HEK293 (cell line): ENCODE data around the gene NPTXR.

Experiments
- CTCF ChIA-PET: fragments of 350-600 bp; formaldehyde crosslinking; extraction: SDS; loops from one replicate; lab custom pipeline; 2021; ENCODE audit warnings: antibody characterized with exemption; lab: Yijun Ruan, JAX
- POLR2A ChIA-PET: fragments of 300-600 bp; formaldehyde crosslinking; extraction: SDS; loops from one replicate; lab custom pipeline; 2020; ENCODE audit warnings: antibody characterized with exemption, inconsistent platforms; lab: Yijun Ruan, JAX
- H3K27ac ChIP-seq: fragments of 200-500 bp; sonication (Bioruptor generic); 2 replicates; pipeline ENCODE4 v1.5.1; 2014; ENCODE audit warnings: low read depth, low read length, control low read depth, inconsistent platforms; ENCODE audit errors: extremely low read depth
- H3K36me3 ChIP-seq, 2 experiments: fragments of 200-500 bp in 1 of 2; sonication (Bioruptor generic) in 1 of 2; 1 replicate in 1 of 2; 2 replicates in 1 of 2; pipeline ENCODE4 v1.5.1; 2014 to 2017; ENCODE audit warnings: inconsistent platforms in 2 of 2, low read length in 2 of 2; ENCODE audit not compliant: control insufficient read depth in 2 of 2, insufficient read depth in 1 of 2
- H3K4me1 ChIP-seq: fragments of 200-500 bp; sonication (Bioruptor generic); 2 replicates; pipeline ENCODE4 v1.5.1; 2014; ENCODE audit warnings: mild to moderate bottlenecking, low read length, inconsistent platforms; ENCODE audit not compliant: control insufficient read depth, insufficient read depth
- H3K4me3 ChIP-seq: 2 replicates; pipeline ENCODE4 v1.5.1; 2011; ENCODE audit warnings: low read depth, mild to moderate bottlenecking, control low read depth, low read length, moderate library complexity
- H3K9me3 ChIP-seq: fragments of 200-500 bp; sonication (Bioruptor generic); 2 replicates; pipeline ENCODE4 v1.5.1; 2014; ENCODE audit warnings: low read depth, low read length, inconsistent platforms; ENCODE audit not compliant: control insufficient read depth, insufficient read depth
- GLIS1 ChIP-seq: fragments of 450-650 bp; formaldehyde crosslinking; IDR thresholded peaks from 2 replicates; pipeline ENCODE4 v1.5.1; 2016; ENCODE audit warnings: missing biosample characterization, missing genetic modification characterization
- IKZF3 ChIP-seq: fragments of 450-650 bp; IDR thresholded peaks from 2 replicates; pipeline ENCODE4 v1.5.0; 2018; ENCODE audit warnings: missing biosample characterization, mild to moderate bottlenecking, missing genetic modification characterization, moderate library complexity
- INSM2 ChIP-seq: fragments of 450-650 bp; formaldehyde crosslinking; IDR thresholded peaks from 2 replicates; pipeline ENCODE4 v1.5.1; 2016; ENCODE audit warnings: missing biosample characterization, missing genetic modification characterization
- KLF16 ChIP-seq: fragments of 450-650 bp; formaldehyde crosslinking; IDR thresholded peaks from 2 replicates; pipeline ENCODE4 v1.5.1; 2017; ENCODE audit warnings: missing biosample characterization, missing genetic modification characterization
- KLF7 ChIP-seq: fragments of 450-650 bp; formaldehyde crosslinking; IDR thresholded peaks from 2 replicates; pipeline ENCODE4 v1.5.1; 2016; ENCODE audit warnings: missing biosample characterization, missing genetic modification characterization, borderline replicate concordance
- MYNN ChIP-seq: fragments of 450-650 bp; formaldehyde crosslinking; IDR thresholded peaks from 2 replicates; pipeline ENCODE4 v1.5.1; 2016; ENCODE audit warnings: missing biosample characterization, missing genetic modification characterization, borderline replicate concordance
- OVOL3 ChIP-seq: fragments of 450-650 bp; formaldehyde crosslinking; IDR thresholded peaks from 2 replicates; pipeline ENCODE4 v1.5.1; 2016; ENCODE audit warnings: missing biosample characterization, missing genetic modification characterization
- PATZ1 ChIP-seq: fragments of 450-650 bp; formaldehyde crosslinking; IDR thresholded peaks from 2 replicates; pipeline ENCODE4 v1.5.1; 2016; ENCODE audit warnings: missing biosample characterization, missing genetic modification characterization
- PRDM10 ChIP-seq: fragments of 450-650 bp; formaldehyde crosslinking; IDR thresholded peaks from 2 replicates; pipeline ENCODE4 v1.5.1; 2016; ENCODE audit warnings: missing biosample characterization, missing genetic modification characterization
- PRDM2 ChIP-seq: fragments of 450-650 bp; formaldehyde crosslinking; IDR thresholded peaks from 2 replicates; pipeline ENCODE4 v1.5.1; 2016; ENCODE audit warnings: missing biosample characterization, missing genetic modification characterization, borderline replicate concordance
- SP7 ChIP-seq: fragments of 450-650 bp; formaldehyde crosslinking; IDR thresholded peaks from 2 replicates; pipeline ENCODE4 v1.5.1; 2016; ENCODE audit warnings: missing biosample characterization, missing genetic modification characterization
- WT1 ChIP-seq: fragments of 450-650 bp; formaldehyde crosslinking; IDR thresholded peaks from 2 replicates; pipeline ENCODE4 v1.5.1; 2016; ENCODE audit warnings: missing biosample characterization, missing genetic modification characterization
- ZBTB17 ChIP-seq: fragments of 450-650 bp; formaldehyde crosslinking; IDR thresholded peaks from 2 replicates; pipeline ENCODE4 v1.5.1; 2016; ENCODE audit warnings: missing biosample characterization, missing genetic modification characterization
- ZIC2 ChIP-seq: fragments of 450-650 bp; formaldehyde crosslinking; IDR thresholded peaks from 2 replicates; pipeline ENCODE4 v1.5.1; 2016; ENCODE audit warnings: missing biosample characterization, missing genetic modification characterization
- ZNF157 ChIP-seq: fragments of 450-650 bp; formaldehyde crosslinking; IDR thresholded peaks from 2 replicates; pipeline ENCODE4 v1.5.1; 2016; ENCODE audit warnings: missing biosample characterization, missing genetic modification characterization
- ZNF221 ChIP-seq: fragments of 450-650 bp; formaldehyde crosslinking; IDR thresholded peaks from 2 replicates; pipeline ENCODE4 v1.5.1; 2017; ENCODE audit warnings: missing biosample characterization, missing genetic modification characterization, borderline replicate concordance
- ZNF292 ChIP-seq: fragments of 450-650 bp; formaldehyde crosslinking; IDR thresholded peaks from 2 replicates; pipeline ENCODE4 v1.5.1; 2016; ENCODE audit warnings: low read depth, missing biosample characterization, missing genetic modification characterization, borderline replicate concordance
- ZNF416 ChIP-seq: fragments of 450-650 bp; formaldehyde crosslinking; IDR thresholded peaks from 2 replicates; pipeline ENCODE4 v1.5.1; 2016; ENCODE audit warnings: missing biosample characterization, missing genetic modification characterization
- ZNF629 ChIP-seq: fragments of 450-650 bp; formaldehyde crosslinking; IDR thresholded peaks from 2 replicates; pipeline ENCODE4 v1.5.1; 2017; ENCODE audit warnings: missing biosample characterization, missing genetic modification characterization
- ZNF704 ChIP-seq: fragments of 450-650 bp; formaldehyde crosslinking; IDR thresholded peaks from 2 replicates; pipeline ENCODE4 v1.5.1; 2016; ENCODE audit warnings: missing biosample characterization, missing genetic modification characterization
- ZSCAN5A ChIP-seq: fragments of 450-650 bp; formaldehyde crosslinking; IDR thresholded peaks from 2 replicates; pipeline ENCODE4 v1.5.1; 2016; ENCODE audit warnings: missing biosample characterization, missing genetic modification characterization
- ZXDB ChIP-seq: fragments of 450-650 bp; formaldehyde crosslinking; IDR thresholded peaks from 2 replicates; pipeline ENCODE4 v1.5.1; 2016; ENCODE audit warnings: missing biosample characterization, missing genetic modification characterization

The NPTXR gene

GRCh38 chr22:38802671-38803121 lies 41.1 kb downstream of the NPTXR start:
- ChIA-PET POLR2A (interaction anchor here (0.6 to 0.7 kb wide), 2 partner anchors 14 to 109 kb away, joined by 3 to 4 read pairs; no protein-coding TSS in a partner anchor), CTCF (interaction anchor here (0.8 to 1.9 kb wide), 3 partner anchors 18 to 37 kb away, joined by 3 to 8 read pairs (median 3); no protein-coding TSS in a partner anchor)
- H3K4me1 ChIP-seq = no peaks in the 10 kb centered on the region
- no peak overlapping the region for H3K27ac ChIP-seq
- no peaks in the 10 kb centered on the region for H3K36me3 ChIP-seq
- no peaks in the 10 kb centered on the region for H3K9me3 ChIP-seq
- H3K4me3 ChIP-seq = no peak overlapping the region
- peak; percentile 51 for TF ChIP-seq PRDM10 (tag by site-specific recombination)
- peak; percentile 61 for TF ChIP-seq GLIS1 (tag by site-specific recombination)
- peak; percentile 76 for TF ChIP-seq ZIC2 (tag by site-specific recombination)
- TF ChIP-seq ZNF416 (tag by site-specific recombination) = 0 out of 2 replicates have a peak, but pooled peaks have one; percentile 30
- no peak for TF ChIP-seq ZNF292
- 0 out of 2 replicates have a peak, but pooled peaks have one; percentile 41 for TF ChIP-seq INSM2 (tag by site-specific recombination)
- no peak for TF ChIP-seq IKZF3 (tag by site-specific recombination)
- TF ChIP-seq PRDM2 = no peak
- TF ChIP-seq ZNF704 = no peak
- TF ChIP-seq WT1 (tag by site-specific recombination) = peak; percentile 72
- peak; percentile 46; the same call in 1 of the 2 replicates for TF ChIP-seq SP7 (tag by site-specific recombination)
- TF ChIP-seq OVOL3 (tag by site-specific recombination) = no peak
- TF ChIP-seq ZNF629 (tag by site-specific recombination) = peak; percentile 52
- TF ChIP-seq ZNF157 (tag by site-specific recombination) = no peak
- peak; percentile 41; the same call in 1 of the 2 replicates for TF ChIP-seq PATZ1
- TF ChIP-seq KLF16 (tag by site-specific recombination) = no peak
- TF ChIP-seq ZBTB17 (tag by site-specific recombination) = peak; percentile 53; the same call in 1 of the 2 replicates
- TF ChIP-seq ZSCAN5A = no peak
- no peak for TF ChIP-seq ZNF221 (tag by site-specific recombination)
- no peak for TF ChIP-seq ZXDB (tag by site-specific recombination)
- no peak for TF ChIP-seq KLF7
- TF ChIP-seq MYNN = no peak
